GDM1 (cell line): ENCODE data around the gene ZMYND11.

ENCODE experiments used
- DNase-seq: peaks from one replicate; lab custom pipeline; 2025; lab: John Stamatoyannopoulos, UW

Gene ZMYND11

DNA sequence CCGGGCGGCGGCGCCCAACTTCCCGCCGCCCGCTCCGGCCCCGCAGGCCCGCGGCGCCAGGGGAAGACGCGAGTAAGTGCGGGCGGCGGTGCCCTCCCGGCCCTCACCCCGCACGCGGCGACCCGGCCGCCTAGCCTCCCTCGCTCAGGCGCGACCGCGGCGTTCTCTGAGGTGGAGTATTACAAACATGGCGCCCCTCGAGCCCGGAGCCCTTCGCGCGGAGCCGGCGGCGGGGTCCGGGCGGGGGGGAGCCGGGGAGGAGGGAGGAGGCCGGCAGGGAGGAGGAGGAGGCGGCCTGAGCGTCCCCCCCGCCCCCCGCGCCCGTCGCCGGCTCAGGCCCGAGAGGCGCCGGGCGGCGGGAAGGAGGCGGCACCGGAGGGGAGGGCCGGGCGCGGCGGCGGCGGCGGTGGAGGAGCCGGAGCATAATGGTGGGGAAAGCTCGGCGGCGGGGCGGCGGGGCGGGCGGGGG lies at the start of gene ZMYND11:
TSS of gene ZMYND11 (plus strand) at position 324 of the 469 bp plus-strand sequence. CDS start 44,558 bp downstream, outside the sequence.
- DNase-seq = peak; percentile 70

DNA sequence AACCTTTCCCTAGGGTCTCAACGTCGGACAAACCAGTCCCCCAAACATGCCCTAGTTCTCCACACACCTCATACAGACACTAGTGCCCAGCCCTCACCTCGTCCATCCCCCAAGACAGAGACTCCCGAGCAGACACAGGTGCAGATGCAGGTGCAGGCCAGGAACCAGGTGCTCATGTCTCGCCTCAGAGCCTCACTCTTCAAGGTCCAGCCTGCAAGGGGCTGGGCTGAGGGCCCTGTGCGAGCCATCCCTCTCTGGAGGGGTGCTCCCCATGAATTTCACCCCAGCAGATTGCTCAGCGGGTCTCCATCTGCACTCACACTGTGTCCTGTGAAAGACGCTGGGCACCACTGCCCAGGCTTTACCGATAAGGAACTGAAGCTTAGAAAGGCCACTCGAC lies 49.2 kb upstream of the ZMYND11 start:
- no peak for DNase-seq

- no peak for DNase-seq
Measured at GRCh38 chr10:87177-88080, 47.8 kb upstream of the ZMYND11 start.

GRCh38 chr10:88253-88652 lies 47.0 kb upstream of the ZMYND11 start:
- DNase-seq = no peak

- no peak for DNase-seq
Measured at GRCh38 chr10:89248-89647, 46.0 kb upstream of the ZMYND11 start.

GRCh38 chr10:90161-90560 lies 45.1 kb upstream of the ZMYND11 start:
- DNase-seq = no peak

GRCh38 chr10:91313-91712 lies 43.9 kb upstream of the ZMYND11 start:
- no peak for DNase-seq

- DNase-seq = no peak
Measured at GRCh38 chr10:92153-92552, 43.1 kb upstream of the ZMYND11 start.

- no peak for DNase-seq
Measured at GRCh38 chr10:92846-93245, 42.4 kb upstream of the ZMYND11 start.

GRCh38 chr10:94613-95012 lies 40.6 kb upstream of the ZMYND11 start:
- no peak for DNase-seq

DNA sequence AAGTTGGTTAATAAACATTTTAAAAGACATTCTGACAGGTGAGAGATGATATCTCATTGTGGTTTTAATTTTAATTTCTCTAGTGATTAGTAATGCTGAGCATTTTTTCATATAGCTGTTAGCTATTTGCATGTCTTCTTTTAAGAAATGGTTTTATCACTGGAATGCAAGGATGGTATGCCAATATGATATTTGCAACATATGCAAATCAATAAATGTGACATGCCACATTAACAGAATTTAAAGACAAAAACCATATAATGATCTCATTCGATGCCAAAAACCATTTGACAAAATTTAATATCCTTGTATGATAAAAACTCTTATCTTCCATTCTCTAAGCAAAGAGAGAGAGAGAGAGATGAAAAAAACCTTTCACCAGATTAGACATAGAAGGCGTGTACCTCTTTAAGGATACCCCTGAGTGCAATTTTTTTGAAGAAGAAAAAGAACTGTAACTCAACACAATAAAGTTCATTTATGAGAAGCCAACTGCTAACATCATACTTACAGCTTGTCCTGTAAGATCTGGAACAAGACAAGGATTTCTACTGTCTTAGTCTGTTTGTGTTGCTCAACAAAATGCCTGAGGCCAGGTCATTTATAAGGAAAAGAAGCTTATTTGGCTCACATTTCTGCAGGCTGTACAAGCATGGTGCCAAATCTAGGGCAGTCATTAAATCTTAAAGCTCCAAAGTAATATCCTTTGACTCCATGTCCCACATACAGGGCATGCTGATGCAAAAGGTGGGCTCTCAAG lies 39.7 kb upstream of the ZMYND11 start:
- no peak for DNase-seq

- no peak for DNase-seq
Measured at GRCh38 chr10:96466-96865, 38.8 kb upstream of the ZMYND11 start.

DNA sequence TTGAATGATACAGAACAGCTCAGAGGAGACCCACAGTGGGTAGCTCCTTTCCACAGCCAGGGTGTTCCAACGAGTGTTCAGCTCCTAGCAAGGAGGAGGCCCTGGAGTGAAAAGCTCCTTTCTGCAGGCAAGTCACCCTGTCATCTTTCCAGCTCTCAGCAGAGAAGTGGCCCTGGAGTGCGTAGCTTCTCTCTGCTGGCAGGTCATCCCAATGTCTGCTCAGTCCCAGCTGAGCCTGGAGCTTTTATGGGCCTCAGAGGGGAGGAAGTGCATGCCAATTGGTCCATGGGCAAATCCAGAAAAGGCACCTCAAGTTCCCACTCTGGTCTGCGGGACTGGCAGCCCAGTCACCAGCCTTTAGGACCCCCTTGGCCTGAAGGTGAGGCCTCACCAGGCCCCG lies 30.8 kb upstream of the ZMYND11 start:
- no peak for DNase-seq

DNA sequence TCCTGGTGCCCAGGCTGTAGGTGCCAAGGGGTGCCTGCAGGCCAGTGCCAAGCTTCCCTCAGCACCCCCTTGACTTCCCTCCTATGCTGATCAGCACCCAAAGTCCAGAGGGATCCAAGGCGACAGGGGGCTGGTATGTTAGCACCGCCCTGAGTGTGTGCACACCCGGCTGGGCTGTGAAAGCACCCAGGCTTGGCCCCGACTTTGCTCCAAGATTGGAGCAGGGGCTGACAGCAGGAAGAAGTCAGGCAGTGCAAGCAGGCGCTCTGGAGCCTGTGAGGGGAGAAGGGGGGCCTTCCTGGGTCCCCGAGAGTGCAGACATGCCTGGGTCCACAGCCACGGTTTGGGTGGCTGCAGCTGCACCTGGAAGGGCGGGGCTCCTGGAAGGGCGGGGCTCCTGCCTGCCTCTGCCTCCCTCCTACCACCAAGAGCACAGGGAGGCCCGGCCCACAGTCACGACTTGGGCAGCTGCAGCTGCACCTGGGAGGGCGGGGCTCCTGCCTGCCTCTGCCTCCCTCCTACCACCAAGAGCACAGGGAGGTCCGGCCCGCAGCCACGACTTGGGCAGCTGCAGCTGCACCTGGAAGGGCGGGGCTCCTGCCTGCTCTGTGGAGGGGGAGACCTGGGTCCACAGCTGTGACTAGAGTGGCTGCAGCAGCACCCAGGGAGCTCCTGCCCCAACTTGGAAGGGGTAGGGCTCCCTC lies 30.2 kb upstream of the ZMYND11 start:
- no peak for DNase-seq

DNA sequence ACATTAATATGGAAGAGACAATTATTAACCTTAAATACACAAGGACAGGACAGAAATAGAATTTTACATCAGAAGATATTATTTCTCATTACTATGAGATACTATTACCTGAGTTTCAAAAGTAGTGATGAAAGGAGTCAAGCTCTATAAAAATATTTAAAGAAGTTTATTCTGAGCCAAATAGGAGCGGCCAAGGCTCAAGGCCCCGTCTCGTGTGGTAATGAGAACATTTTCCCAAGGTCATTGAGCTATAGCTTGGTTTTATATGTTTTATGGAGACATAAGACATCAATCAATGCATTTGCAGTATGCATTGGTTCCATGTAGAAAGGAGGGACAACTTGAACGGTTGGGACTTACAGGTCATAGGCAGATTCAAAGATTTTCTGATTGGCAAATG lies 29.4 kb upstream of the ZMYND11 start:
- no peak for DNase-seq

GRCh38 chr10:106740-107139 lies 28.5 kb upstream of the ZMYND11 start:
- no peak for DNase-seq

- no peak for DNase-seq
Measured at GRCh38 chr10:112246-112645, 23.0 kb upstream of the ZMYND11 start.

- DNase-seq = no peak
Measured at GRCh38 chr10:124874-125273, 10.4 kb upstream of the ZMYND11 start.

GRCh38 chr10:127612-128432 lies 7.4 kb upstream of the ZMYND11 start:
- peak; percentile 76 for DNase-seq

GRCh38 chr10:129810-130209 lies 5.4 kb upstream of the ZMYND11 start:
- no peak for DNase-seq
